ENCODE results near the gene MAMDC4. TPM values are rescaled to one million over a fixed set of nuclear protein-coding genes. Genes with fewer than 3 reads are reported as not detected.

The MAMDC4 gene
- total RNA-seq, 2 donors from 2014 or later, result 3.4 TPM

DNA sequence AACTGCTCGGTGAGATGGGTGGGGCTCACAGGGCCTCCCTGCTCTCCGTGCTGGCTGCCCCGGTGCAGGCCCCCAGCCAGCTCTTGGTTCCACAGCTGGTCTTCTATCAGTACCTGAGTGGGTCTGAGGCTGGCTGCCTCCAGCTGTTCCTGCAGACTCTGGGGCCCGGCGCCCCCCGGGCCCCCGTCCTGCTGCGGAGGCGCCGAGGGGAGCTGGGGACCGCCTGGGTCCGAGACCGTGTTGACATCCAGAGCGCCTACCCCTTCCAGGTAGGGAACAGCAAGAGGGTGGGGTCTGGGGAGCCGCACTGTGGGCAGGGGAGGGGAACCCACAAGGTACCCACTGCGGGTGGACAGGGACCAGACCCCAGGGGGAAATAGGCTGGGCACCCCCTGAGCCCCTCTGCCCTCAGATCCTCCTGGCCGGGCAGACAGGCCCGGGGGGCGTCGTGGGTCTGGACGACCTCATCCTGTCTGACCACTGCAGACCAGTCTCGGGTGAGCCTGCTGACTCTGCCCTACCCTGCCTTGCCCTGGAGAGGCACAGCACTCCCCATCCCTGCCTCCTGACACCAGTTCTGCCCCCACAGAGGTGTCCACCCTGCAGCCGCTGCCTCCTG is 2.8 kb downstream of the MAMDC4 start:
- Mint-ChIP-seq H3K27ac (no peak overlapping the region), H3K27me3 (no peaks in the 10 kb centered on the region), H3K36me3 (ENCODE audit: low read depth) (no peaks in the 10 kb centered on the region), H3K4me1 (peaks cover 2% of the 10 kb centered on the region), H3K4me3 (no peak overlapping the region)
- ATAC-seq (no peak), DNase-seq (peak; percentile 3 to 8 (median 8))
- no peaks in the 10 kb centered on the region for H3K9me3 ChIP-seq (ENCODE audit: control insufficient read depth, low read length, poor library complexity, severe bottlenecking)

DNA sequence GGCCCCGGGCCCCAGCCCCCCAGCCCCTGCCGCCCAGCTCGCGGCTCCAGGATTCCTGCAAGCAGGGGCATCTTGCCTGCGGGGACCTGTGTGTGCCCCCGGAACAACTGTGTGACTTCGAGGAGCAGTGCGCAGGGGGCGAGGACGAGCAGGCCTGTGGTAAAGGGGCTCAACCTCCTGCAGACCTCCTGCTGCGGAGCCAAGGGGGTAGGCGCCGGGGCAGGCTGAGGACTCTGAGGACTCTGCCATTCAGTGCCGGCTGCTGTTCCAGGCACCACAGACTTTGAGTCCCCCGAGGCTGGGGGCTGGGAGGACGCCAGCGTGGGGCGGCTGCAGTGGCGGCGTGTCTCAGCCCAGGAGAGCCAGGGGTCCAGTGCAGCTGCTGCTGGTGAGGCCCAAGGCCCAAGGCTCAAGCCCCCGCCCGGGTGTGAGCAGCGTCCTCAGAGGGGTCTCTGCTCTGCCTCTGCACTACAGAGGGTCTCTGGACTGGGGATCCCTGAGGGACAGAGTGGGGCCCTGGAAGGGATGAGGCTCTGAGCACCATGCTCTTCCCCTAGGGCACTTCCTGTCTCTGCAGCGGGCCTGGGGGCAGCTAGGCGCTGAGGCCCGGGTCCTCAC is 3.4 kb downstream of the MAMDC4 start:
- no peak for ATAC-seq
- Mint-ChIP-seq H3K27me3 (no peaks in the 10 kb centered on the region), H3K4me1 (no peaks in the 10 kb centered on the region), H3K36me3 (ENCODE audit: low read depth) (no peaks in the 10 kb centered on the region), H3K27ac (no peak overlapping the region), H3K4me3 (no peak overlapping the region)
- no peaks in the 10 kb centered on the region for H3K9me3 ChIP-seq (ENCODE audit: control insufficient read depth, low read length, poor library complexity, severe bottlenecking)
- peak; percentile 4 to 10 (median 7) for DNase-seq

DNA sequence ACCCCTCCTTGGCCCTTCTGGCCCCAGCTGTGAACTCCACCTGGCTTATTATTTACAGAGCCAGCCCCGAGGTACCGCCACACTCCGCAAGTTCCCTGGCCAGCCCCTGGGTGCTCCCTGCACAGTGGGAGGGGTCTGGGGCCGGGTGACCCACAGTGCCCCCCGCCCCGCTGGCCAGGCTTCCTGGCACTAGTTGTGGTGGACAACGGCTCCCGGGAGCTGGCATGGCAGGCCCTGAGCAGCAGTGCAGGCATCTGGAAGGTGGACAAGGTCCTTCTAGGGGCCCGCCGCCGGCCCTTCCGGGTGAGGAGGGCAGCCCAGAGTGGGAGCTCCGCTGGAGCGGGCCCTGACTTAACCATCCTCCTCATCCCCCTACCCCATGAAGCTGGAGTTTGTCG is 3.9 kb downstream of the MAMDC4 start:
- no peaks in the 10 kb centered on the region for H3K4me1 Mint-ChIP-seq
- no peaks in the 10 kb centered on the region for H3K9me3 ChIP-seq (ENCODE audit: control insufficient read depth, low read length, poor library complexity, severe bottlenecking)
- H3K36me3 Mint-ChIP-seq (ENCODE audit: low read depth), result no peaks in the 10 kb centered on the region
- no peak overlapping the region for H3K27ac Mint-ChIP-seq
- no peak overlapping the region for H3K4me3 Mint-ChIP-seq
- H3K27me3 Mint-ChIP-seq, result no peaks in the 10 kb centered on the region
- ATAC-seq, result no peak
- DNase-seq, result peak in 2 of 3 donors; percentile 3 to 10

DNA sequence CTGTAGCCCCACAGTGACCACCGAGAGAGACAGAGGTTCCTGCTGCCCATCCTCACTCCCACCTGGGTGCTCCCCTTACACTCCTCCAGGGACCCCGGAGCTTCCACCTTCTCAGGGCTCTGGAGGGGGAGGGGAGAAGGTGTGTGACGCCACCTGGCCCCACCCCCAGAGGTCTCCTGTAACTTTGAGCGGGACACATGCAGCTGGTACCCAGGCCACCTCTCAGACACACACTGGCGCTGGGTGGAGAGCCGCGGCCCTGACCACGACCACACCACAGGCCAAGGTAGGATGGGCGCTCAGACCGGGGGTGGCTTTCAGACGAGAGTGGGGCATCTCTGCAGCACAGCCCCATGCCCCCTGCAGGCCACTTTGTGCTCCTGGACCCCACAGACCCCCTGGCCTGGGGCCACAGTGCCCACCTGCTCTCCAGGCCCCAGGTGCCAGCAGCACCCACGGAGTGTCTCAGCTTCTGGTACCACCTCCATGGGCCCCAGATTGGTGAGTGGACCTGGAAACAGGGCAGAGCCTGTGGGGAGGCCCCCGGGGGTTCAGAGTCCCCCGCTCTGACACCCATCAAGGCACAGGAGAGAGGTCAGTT is 4.5 kb downstream of the MAMDC4 start:
- Mint-ChIP-seq H3K27ac (no peak overlapping the region), H3K4me3 (no peak overlapping the region), H3K4me1 (no peaks in the 10 kb centered on the region), H3K36me3 (ENCODE audit: low read depth) (no peaks in the 10 kb centered on the region), H3K27me3 (no peaks in the 10 kb centered on the region)
- H3K9me3 ChIP-seq (ENCODE audit: control insufficient read depth, low read length, poor library complexity, severe bottlenecking), result no peaks in the 10 kb centered on the region
- peak in 2 of 3 donors; percentile 2 to 8 for DNase-seq
- no peak for ATAC-seq

DNA sequence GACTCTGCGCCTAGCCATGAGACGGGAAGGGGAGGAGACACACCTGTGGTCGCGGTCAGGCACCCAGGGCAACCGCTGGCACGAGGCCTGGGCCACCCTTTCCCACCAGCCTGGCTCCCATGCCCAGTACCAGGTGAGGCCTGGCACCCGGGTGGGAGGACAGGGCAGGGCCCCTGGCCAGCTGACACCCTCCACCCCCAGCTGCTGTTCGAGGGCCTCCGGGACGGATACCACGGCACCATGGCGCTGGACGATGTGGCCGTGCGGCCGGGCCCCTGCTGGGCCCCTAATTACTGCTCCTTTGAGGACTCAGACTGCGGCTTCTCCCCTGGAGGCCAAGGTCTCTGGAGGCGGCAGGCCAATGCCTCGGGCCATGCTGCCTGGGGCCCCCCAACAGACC is 5.0 kb downstream of the MAMDC4 start:
- no peaks in the 10 kb centered on the region for H3K9me3 ChIP-seq (ENCODE audit: control insufficient read depth, low read length, poor library complexity, severe bottlenecking)
- Mint-ChIP-seq H3K36me3 (ENCODE audit: low read depth) (no peaks in the 10 kb centered on the region), H3K4me3 (no peak overlapping the region), H3K27ac (no peak overlapping the region), H3K4me1 (no peaks in the 10 kb centered on the region), H3K27me3 (no peaks in the 10 kb centered on the region)
- DNase-seq (peak in 2 of 3 donors; percentile 1 to 9), ATAC-seq (no peak)

DNA sequence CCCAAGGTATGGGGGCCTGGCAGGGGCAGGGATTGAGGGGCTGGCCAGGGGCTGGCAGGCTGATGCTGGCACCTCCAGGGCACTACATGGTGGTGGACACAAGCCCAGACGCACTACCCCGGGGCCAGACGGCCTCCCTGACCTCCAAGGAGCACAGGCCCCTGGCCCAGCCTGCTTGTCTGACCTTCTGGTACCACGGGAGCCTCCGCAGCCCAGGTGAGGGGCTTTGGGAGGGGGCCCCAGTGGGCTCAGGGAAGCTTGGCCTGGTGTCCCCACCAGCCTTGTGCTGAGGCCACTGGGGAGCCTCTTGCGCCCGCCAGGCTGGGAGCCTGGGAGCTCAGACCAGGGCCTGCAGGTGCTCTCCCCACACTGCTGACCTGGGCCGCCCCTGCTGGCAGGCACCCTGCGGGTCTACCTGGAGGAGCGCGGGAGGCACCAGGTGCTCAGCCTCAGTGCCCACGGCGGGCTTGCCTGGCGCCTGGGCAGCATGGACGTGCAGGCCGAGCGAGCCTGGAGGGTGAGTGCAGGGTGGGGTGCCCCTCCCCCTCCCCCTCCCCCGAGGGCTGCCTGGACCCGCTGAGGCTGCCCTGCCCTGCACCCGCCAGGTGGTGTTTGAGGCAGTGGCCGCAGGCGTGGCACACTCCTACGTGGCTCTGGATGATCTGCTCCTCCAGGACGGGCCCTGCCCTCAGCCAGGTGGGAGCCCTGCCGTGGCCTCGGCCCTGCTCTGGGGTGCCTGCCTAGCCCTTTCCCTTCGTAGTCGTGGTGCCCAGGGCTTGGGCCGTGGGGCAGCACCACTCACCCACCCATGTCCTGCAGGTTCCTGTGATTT is 5.7 kb downstream of the MAMDC4 start:
- Mint-ChIP-seq H3K27ac (no peak overlapping the region), H3K4me3 (no peak overlapping the region), H3K36me3 (ENCODE audit: low read depth) (no peaks in the 10 kb centered on the region), H3K4me1 (no peaks in the 10 kb centered on the region), H3K27me3 (no peaks in the 10 kb centered on the region)
- no peaks in the 10 kb centered on the region for H3K9me3 ChIP-seq (ENCODE audit: control insufficient read depth, low read length, poor library complexity, severe bottlenecking)
- ATAC-seq, result no peak
- peak in 2 of 3 donors; percentile 3 to 10 for DNase-seq

DNA sequence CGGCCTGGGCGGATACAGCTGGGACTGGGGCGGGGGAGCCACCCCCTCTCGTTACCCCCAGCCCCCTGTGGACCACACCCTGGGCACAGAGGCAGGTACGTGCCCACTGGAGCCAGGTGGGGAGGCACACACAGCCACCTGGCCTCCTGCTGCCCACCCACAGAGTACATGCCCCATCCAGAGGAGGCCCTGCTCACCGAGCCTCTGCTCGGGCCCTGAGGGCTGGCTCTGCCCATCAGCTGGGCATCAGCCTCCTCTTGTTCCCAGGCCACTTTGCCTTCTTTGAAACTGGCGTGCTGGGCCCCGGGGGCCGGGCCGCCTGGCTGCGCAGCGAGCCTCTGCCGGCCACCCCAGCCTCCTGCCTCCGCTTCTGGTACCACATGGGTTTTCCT is 6.3 kb downstream of the MAMDC4 start:
- ATAC-seq (no peak), DNase-seq (peak in 1 of 3 donors; percentile 2)
- Mint-ChIP-seq H3K4me1 (no peaks in the 10 kb centered on the region), H3K27ac (no peak overlapping the region), H3K4me3 (no peak overlapping the region), H3K36me3 (ENCODE audit: low read depth) (no peaks in the 10 kb centered on the region), H3K27me3 (no peaks in the 10 kb centered on the region)
- H3K9me3 ChIP-seq (ENCODE audit: control insufficient read depth, low read length, poor library complexity, severe bottlenecking), result no peaks in the 10 kb centered on the region

DNA sequence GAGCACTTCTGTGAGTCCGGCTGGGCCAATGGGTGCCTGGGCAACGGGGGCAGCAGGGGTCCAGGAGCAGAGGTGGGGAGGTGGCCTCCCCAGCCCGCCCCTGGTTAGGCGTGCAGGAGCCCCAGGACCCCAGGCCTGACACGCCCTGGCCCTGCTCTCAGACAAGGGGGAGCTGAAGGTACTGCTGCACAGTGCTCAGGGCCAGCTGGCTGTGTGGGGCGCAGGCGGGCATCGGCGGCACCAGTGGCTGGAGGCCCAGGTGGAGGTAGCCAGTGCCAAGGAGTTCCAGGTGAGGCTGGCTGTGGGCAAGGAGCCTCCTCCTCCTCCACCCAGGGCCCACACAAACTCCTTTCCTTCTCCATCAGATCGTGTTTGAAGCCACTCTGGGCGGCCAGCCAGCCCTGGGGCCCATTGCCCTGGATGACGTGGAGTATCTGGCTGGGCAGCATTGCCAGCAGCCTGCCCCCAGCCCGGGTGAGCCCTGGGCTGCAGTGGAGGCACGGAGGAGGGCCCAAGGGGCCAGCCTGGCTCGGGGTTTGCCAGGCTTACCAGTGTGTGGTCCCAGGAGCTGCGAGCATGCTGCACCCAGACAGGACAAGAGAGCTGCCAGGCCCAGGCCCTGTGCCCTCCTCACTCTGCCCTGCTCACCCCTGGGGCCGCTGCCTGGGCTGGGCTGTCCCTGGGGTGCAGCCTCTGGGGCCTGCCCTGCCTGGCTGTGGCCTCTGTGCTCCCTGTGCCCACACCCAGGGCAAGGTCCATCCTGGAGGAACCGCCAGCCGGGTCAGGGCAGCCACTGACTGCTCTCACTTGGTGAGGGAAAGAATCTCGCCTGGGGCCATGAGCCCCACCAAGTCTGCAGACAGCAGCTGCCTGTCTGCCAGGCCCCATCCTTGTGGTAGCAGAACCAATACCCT is 7.0 kb downstream of the MAMDC4 start:
- no peaks in the 10 kb centered on the region for H3K9me3 ChIP-seq (ENCODE audit: control insufficient read depth, low read length, poor library complexity, severe bottlenecking)
- no peaks in the 10 kb centered on the region for H3K36me3 Mint-ChIP-seq (ENCODE audit: low read depth)
- no peak overlapping the region for H3K4me3 Mint-ChIP-seq
- no peaks in the 10 kb centered on the region for H3K4me1 Mint-ChIP-seq
- ATAC-seq (no peak), DNase-seq (peak in 1 of 3 donors; percentile 3)
- no peaks in the 10 kb centered on the region for H3K27me3 Mint-ChIP-seq
- no peak overlapping the region for H3K27ac Mint-ChIP-seq

DNA sequence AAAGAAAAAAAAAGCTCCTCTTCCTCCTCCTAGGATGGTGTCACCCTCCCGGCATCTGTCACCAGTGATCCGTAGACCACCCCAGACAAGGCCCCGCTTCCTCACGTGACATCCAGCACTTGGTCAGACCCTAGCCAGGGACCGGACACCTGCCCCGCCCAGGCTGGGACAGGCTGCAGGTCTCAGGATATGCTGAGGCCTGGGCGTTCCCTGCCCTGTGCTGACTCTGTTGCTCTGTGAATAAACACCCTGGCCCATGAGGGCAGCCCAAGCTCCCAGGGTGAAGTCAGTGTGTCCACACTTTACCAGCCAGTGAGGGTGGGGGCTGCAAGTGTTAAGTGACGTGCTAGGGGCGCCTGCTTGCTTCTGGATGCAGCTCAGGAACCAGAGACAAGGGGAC is 8.4 kb downstream of the MAMDC4 start:
- H3K4me3 Mint-ChIP-seq, result no peak overlapping the region
- no peaks in the 10 kb centered on the region for H3K36me3 Mint-ChIP-seq (ENCODE audit: low read depth)
- ATAC-seq (no peak), DNase-seq (peak in 1 of 3 donors; percentile 3)
- no peaks in the 10 kb centered on the region for H3K9me3 ChIP-seq (ENCODE audit: control insufficient read depth, low read length, poor library complexity, severe bottlenecking)
- no peak overlapping the region for H3K27ac Mint-ChIP-seq
- peaks cover 5% of the 10 kb centered on the region for H3K4me1 Mint-ChIP-seq
- H3K27me3 Mint-ChIP-seq, result no peaks in the 10 kb centered on the region

DNA sequence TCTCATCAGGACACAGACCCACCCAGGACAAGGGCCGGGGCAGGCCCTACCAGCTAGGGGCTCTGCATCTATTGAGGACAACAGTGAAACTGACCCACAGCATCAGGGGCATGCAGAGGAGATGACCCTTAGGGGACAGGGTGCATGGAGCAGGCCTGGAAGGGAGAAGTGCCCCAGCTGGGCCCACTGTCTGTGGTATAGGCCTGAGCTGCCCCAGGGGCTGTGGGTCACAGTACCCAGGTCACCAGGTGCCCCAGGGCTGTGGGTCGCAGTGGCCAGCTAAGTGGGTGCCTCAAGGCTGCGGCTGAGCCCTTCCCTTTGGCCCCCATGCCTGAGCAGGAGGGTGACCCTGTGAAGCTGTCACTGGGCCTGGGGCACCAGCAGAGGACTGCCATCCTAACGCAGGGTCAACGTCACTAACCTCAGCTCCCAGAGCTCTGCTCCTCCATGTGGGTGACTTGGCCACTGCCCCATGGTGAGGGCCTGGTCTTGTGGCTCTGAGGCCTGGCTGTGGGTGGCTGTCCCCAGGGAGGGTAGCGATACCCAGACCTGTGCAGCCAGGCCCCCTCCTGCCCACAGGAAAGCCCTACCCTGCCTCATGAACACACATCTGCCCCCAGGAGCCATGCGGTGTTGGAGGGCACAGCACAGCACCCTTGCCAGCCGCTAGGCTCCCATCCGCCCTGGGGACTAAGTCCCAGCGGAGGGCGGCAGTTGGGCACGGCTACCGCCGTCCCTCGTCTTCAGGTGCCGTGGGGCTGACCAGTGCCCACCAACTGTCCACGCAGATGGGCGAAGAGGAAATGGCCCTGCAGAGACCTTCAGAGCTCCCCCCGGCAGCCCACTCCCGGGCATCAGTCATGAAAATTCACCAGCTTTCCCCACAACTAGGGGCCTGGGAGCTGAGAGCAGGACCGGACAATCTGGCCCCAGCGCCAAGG is 9.1 kb downstream of the MAMDC4 start:
- ATAC-seq, result no peak
- H3K27me3 Mint-ChIP-seq, result no peaks in the 10 kb centered on the region
- peak in 1 of 3 donors; percentile 3 for DNase-seq
- H3K9me3 ChIP-seq (ENCODE audit: control insufficient read depth, low read length, poor library complexity, severe bottlenecking), result no peaks in the 10 kb centered on the region
- no peak overlapping the region for H3K27ac Mint-ChIP-seq
- peaks cover 8% of the 10 kb centered on the region for H3K4me1 Mint-ChIP-seq
- H3K36me3 Mint-ChIP-seq (ENCODE audit: low read depth), result no peaks in the 10 kb centered on the region
- H3K4me3 Mint-ChIP-seq, result no peak overlapping the region

DNA sequence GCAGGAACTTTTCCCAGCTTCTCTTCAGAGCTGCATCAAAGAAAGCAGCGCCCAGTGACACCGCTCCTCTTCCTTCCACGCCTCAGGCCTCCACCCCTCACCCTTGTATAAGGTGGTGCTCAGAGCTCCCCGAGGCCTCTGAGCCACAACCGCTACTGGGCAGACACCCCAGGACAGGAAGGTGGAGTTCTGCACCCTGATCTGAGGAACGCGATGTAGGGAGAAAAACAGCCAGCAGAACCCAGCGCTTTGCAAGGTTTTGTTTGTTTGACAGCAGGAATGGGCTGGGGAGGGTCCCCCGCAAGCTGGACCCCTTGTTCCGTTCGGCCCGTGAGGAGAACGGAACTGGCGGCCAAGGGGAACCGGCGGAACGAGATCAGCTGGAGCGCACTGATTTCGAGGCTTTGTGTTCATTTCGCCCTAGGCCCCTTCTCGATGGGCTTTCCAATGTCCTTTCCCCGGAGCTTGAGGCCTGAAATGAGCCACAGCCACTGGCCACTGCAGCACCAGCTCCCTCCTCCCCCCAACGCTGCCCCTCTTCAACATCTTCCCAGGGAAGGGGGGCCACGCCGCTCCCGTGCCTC is 9.8 kb downstream of the MAMDC4 start:
- Mint-ChIP-seq H3K4me1 (peaks cover 8% of the 10 kb centered on the region), H3K27me3 (no peaks in the 10 kb centered on the region), H3K36me3 (ENCODE audit: low read depth) (no peaks in the 10 kb centered on the region), H3K4me3 (no peak overlapping the region), H3K27ac (no peak overlapping the region)
- peak in 1 of 3 donors; percentile 2 for DNase-seq
- ATAC-seq, result no peak
- H3K9me3 ChIP-seq (ENCODE audit: control insufficient read depth, low read length, poor library complexity, severe bottlenecking), result no peaks in the 10 kb centered on the region

Data from T-helper 17 cell (primary cell).